HEK293 (cell line): ENCODE data around the gene PTCHD1.

Experiments
- CTCF ChIP-seq: fragments of 450-650 bp; formaldehyde crosslinking; IDR thresholded peaks from 2 replicates; pipeline ENCODE4 v1.5.1; 2016; ENCODE audit warnings: missing biosample characterization, missing genetic modification characterization
- ZBTB7A ChIP-seq: fragments of 450-650 bp; formaldehyde crosslinking; IDR thresholded peaks from 2 replicates; pipeline ENCODE4 v1.5.1; 2016; ENCODE audit warnings: low read depth, missing biosample characterization, missing genetic modification characterization
- ZIC2 ChIP-seq: fragments of 450-650 bp; formaldehyde crosslinking; IDR thresholded peaks from 2 replicates; pipeline ENCODE4 v1.5.1; 2016; ENCODE audit warnings: missing biosample characterization, missing genetic modification characterization
- ZNF2 ChIP-seq: fragments of 450-650 bp; formaldehyde crosslinking; IDR thresholded peaks from 2 replicates; pipeline ENCODE4 v1.5.1; 2016; ENCODE audit warnings: missing biosample characterization, missing genetic modification characterization
- ZNF23 ChIP-seq: fragments of 450-650 bp; formaldehyde crosslinking; IDR thresholded peaks from 2 replicates; pipeline ENCODE4 v1.5.1; 2016; ENCODE audit warnings: missing biosample characterization, missing genetic modification characterization, borderline replicate concordance
- ZNF274 ChIP-seq, 2 experiments: fragments of 200-500 bp in 1 of 2; fragments of 450-650 bp in 1 of 2; sonication (Bioruptor generic) in 1 of 2; formaldehyde crosslinking in 1 of 2; IDR thresholded peaks; 2 replicates each; pipeline versions ENCODE4 v1.5.1 to v1.6.1; 2014 to 2016; ENCODE audit warnings: borderline replicate concordance in 1 of 2, inconsistent platforms in 1 of 2, low read length in 1 of 2, missing biosample characterization in 1 of 2, missing genetic modification characterization in 1 of 2
- ZSCAN30 ChIP-seq: fragments of 450-650 bp; IDR thresholded peaks from 2 replicates; pipeline ENCODE4 v1.5.1; 2018; ENCODE audit warnings: missing biosample characterization, mild to moderate bottlenecking, missing genetic modification characterization, moderate library complexity
- TF ChIP-seq, protein P1 (sequence below): fragments of 450-650 bp; formaldehyde crosslinking; IDR thresholded peaks from 2 replicates; pipeline ENCODE4 v1.5.1; 2016; ENCODE audit warnings: missing biosample characterization, missing genetic modification characterization

GRCh38 chrX:23374291-23374690, 39.6 kb downstream of the PTCHD1 start:
- no peak for TF ChIP-seq ZIC2 (tag by site-specific recombination)
- TF ChIP-seq ZSCAN30 (tag by site-specific recombination): no peak
- no peak for TF ChIP-seq ZNF274 (IDR thresholded peaks at IDR 0.05; ENCODE audit: low read length)
- no peak for TF ChIP-seq ZNF274 (tag by site-specific recombination; IDR thresholded peaks at IDR 0.05; ENCODE audit: borderline replicate concordance)
- no peak for TF ChIP-seq ZNF2 (tag by site-specific recombination)
- no peak for TF ChIP-seq CTCF
- no peak for TF ChIP-seq ZNF23 (tag by site-specific recombination)
- TF ChIP-seq, protein P1, sequence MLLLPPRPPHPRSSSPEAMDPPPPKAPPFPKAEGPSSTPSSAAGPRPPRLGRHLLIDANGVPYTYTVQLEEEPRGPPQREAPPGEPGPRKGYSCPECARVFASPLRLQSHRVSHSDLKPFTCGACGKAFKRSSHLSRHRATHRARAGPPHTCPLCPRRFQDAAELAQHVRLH: no peak
- no peak for TF ChIP-seq ZBTB7A (tag by site-specific recombination)
